ENCODE measurements around the gene VARS1.

Gene VARS1

DNA sequence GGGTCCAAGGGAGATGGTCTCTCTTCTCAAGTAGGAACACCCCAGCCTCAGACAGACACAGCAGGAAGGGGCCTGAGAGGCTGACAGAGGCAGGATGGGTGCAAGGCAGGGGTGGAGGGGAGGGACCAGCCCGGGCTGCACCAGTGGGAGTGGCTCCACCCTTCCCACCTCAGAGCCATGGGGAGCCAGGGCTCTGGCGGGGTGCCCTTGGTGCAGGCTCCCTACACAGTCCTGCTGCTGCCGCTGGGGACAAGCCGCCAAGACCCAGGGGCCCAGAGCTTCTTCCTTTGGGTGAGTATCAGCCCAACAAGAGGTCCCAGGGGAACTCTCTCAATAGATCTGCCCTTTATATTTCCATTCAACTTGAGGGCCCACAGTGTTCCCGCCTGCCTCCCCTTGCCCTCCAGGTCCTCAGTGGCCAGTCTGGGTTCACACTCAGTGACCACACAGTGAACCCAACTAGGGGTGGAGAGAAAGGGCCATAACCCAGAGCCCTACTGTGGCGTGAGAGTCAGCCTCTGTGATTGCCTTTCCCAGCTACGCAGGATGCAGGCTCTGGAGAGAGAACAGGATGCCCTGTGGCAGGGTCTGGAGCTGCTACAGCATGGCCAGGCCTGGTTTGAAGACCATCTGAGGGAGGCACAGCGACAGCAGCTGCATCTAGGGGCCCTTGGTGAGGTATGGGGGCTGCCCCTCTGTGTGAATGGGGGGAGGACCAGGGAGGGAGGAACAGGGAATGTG is 32.5 kb downstream of the VARS1 start:
- H3K36me3 ChIP-seq (ENCODE audit: control insufficient read depth, insufficient read depth, low read length): peaks cover 24% of the 10 kb centered on the region
- H3K4me1 ChIP-seq (ENCODE audit: control insufficient read depth, insufficient read depth, low read length): peaks cover 5% of the 10 kb centered on the region
- H3K9ac ChIP-seq (ENCODE audit: low read depth, low read length): no peak overlapping the region
- no peaks in the 10 kb centered on the region for H3K27me3 ChIP-seq (ENCODE audit: control insufficient read depth, insufficient read depth, low read length)
- H3K4me3 ChIP-seq (ENCODE audit: low read depth, low read length): no peak overlapping the region
- no peaks in the 10 kb centered on the region for H3K9me3 ChIP-seq (ENCODE audit: control insufficient read depth, insufficient read depth, low read length)

DNA sequence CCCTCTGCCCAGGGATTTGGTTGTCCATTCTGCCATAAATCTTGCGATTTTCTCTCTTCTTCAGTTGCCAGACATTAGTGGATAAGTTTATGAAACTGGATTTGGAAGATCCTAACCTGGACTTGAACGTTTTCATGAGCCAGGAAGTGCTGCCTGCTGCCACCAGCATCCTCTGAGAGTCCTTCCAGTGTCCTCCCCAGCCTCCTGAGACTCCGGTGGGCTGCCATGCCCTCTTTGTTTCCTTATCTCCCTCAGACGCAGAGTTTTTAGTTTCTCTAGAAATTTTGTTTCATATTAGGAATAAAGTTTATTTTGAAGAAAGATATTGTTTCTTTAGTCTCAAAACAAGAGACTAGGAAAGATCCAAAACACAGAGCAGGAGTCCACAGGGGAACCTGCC is 33.2 kb downstream of the VARS1 start, which contains the start of gene SAPCD1:
TSS of gene SAPCD1 (plus strand) at position 301 of the 400 bp plus-strand sequence. CDS start 399 bp downstream, outside the sequence.
- no peak within 1 kb of the TSS for H3K9ac ChIP-seq (ENCODE audit: low read depth, low read length)
- no peak within 1 kb of the TSS for H3K4me3 ChIP-seq (ENCODE audit: low read depth, low read length)
- H3K4me1 ChIP-seq (ENCODE audit: control insufficient read depth, insufficient read depth, low read length): peaks cover 5% of the 10 kb centered on the region
- H3K27me3 ChIP-seq (ENCODE audit: control insufficient read depth, insufficient read depth, low read length): no peaks in the 10 kb centered on the region
- no peaks in the 10 kb centered on the region for H3K9me3 ChIP-seq (ENCODE audit: control insufficient read depth, insufficient read depth, low read length)
- peaks cover 24% of the 10 kb centered on the region for H3K36me3 ChIP-seq (ENCODE audit: control insufficient read depth, insufficient read depth, low read length)

DNA sequence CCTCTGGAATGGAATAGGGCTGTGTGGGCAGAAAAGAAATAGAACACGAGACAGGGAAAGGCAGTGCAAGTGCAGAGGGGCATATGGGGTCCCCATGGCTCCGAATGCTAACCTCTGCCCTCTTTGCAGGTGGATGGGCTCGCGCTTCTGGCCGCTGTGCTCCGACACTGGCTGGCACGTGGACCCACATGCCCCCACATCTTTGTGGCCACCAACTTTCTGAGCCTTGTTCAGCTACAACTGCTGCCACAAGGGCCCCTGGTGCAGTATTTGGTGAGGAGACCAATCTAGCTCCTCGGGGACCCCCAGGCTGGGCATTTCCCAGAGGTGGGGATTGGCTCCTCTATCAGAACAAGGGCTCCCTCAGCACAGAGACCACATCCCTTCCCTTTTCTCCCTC is 34.2 kb downstream of the VARS1 start:
- Histone ChIP-seq H3K4me3 (ENCODE audit: low read depth, low read length) (no peak overlapping the region), H3K27me3 (ENCODE audit: control insufficient read depth, insufficient read depth, low read length) (no peaks in the 10 kb centered on the region), H3K4me1 (ENCODE audit: control insufficient read depth, insufficient read depth, low read length) (peaks cover 5% of the 10 kb centered on the region), H3K9ac (ENCODE audit: low read depth, low read length) (no peak overlapping the region), H3K36me3 (ENCODE audit: control insufficient read depth, insufficient read depth, low read length) (peaks cover 24% of the 10 kb centered on the region), H3K9me3 (ENCODE audit: control insufficient read depth, insufficient read depth, low read length) (no peaks in the 10 kb centered on the region)

DNA sequence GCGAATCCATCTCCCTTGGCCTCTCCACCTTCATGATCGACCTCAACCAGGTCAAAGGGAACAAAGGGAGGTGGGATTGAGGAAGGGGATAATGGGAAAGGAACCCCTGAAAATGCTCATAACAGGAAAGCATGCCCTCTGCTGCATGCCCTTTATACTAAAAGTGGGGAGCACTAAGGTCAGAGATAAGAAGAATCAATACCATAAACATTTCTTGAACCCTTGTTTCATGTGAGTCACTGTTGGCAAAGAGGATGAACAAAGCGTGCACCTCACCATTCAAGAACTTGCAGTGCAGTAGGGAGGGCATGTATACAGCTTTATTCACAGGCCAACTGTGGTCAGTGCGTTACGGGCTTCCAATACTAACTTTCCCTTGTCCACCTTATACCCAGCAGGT is 34.8 kb downstream of the VARS1 start:
- H3K4me1 ChIP-seq (ENCODE audit: control insufficient read depth, insufficient read depth, low read length): peaks cover 5% of the 10 kb centered on the region
- no peaks in the 10 kb centered on the region for H3K9me3 ChIP-seq (ENCODE audit: control insufficient read depth, insufficient read depth, low read length)
- H3K27me3 ChIP-seq (ENCODE audit: control insufficient read depth, insufficient read depth, low read length): no peaks in the 10 kb centered on the region
- H3K9ac ChIP-seq (ENCODE audit: low read depth, low read length): no peak overlapping the region
- peaks cover 24% of the 10 kb centered on the region for H3K36me3 ChIP-seq (ENCODE audit: control insufficient read depth, insufficient read depth, low read length)
- H3K4me3 ChIP-seq (ENCODE audit: low read depth, low read length): no peak overlapping the region

DNA sequence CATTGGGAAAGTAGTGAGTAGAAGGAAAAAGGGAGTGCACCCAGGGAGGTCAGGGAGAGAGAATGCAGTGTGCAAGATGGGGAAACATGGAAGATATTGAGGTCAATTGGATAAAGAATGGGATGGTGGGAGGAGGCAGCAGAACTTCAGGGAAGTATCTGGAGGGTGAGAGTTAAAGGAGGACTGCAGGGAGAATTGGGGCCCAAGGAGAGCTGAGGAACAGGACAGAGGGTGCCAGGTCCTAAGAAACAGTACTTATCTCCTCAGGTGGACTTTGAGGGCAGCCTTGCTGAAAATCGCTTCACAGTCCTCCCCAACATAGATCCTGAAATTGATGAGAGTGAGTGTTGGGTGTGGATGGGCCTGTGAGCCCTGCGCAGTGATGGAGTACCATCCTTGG is 37.3 kb downstream of the VARS1 start:
- no peak overlapping the region for H3K4me3 ChIP-seq (ENCODE audit: low read depth, low read length)

DNA sequence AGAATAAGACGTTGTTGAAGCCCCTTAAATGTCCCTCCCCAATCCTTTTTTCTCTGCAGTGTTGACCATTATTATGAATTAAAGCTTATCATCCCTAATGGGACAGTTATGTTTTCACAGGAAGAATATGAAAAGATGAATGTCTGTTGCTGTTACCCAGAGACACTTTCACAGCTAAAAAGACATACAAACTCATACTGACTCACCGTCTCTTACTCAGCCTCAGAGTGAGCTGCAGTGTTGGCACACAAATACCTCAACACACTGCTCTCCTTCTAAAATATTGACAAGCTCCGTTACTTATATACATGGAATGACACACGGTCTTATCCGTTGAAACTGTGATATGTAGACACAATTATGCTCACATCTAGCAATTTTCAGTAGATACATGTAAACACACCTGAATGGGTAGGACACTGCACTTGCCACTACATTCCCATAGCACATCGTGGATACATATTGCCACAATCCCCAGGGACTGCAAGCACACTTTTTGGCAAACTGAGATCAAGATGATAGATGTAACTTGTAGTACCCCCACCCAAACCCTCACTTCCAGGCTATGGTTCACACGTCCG is 42.7 kb downstream of the VARS1 start:
- Histone ChIP-seq H3K27me3 (ENCODE audit: control insufficient read depth, insufficient read depth, low read length) (no peaks in the 10 kb centered on the region), H3K4me1 (ENCODE audit: control insufficient read depth, insufficient read depth, low read length) (no peaks in the 10 kb centered on the region), H3K9me3 (ENCODE audit: control insufficient read depth, insufficient read depth, low read length) (no peaks in the 10 kb centered on the region), H3K36me3 (ENCODE audit: control insufficient read depth, insufficient read depth, low read length) (no peaks in the 10 kb centered on the region), H3K9ac (ENCODE audit: low read depth, low read length) (no peak overlapping the region), H3K4me3 (ENCODE audit: low read depth, low read length) (no peak overlapping the region)

More for the DNA sequence above, 37.3 kb downstream of the VARS1 start:
- Histone ChIP-seq H3K9me3 (ENCODE audit: control insufficient read depth, insufficient read depth, low read length) (no peaks in the 10 kb centered on the region), H3K27me3 (ENCODE audit: control insufficient read depth, insufficient read depth, low read length) (no peaks in the 10 kb centered on the region), H3K36me3 (ENCODE audit: control insufficient read depth, insufficient read depth, low read length) (peaks cover 24% of the 10 kb centered on the region), H3K4me1 (ENCODE audit: control insufficient read depth, insufficient read depth, low read length) (peaks cover 2% of the 10 kb centered on the region), H3K9ac (ENCODE audit: low read depth, low read length) (no peak overlapping the region)

DNA sequence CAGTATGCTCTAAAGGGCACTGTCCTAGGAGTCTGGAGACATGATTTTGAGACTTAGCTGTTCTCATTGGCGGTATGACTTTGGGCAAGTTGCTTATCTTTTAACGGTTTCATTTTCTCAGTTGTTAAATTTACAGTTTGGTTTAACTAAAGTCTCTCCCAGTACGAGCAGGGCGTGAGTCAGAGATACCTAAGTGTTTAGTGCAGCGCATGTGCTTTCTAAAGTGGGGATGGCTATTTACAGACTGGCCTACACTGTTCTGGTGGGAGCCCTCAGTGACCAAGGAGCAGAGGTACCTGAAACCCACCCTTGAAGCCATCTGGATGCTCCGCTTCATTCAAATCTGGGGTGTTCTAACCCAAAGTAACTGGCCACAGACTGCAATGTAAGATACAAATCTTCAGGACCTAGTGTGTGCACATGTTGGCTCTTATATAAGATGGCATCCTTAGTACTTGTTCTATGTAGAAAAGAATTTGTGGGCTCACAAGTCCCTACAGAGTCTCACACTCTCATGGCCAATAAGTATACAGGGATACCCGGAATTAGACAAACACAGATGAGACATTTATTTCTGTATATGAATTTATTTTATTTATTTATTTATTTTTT is 45.0 kb downstream of the VARS1 start:
- no peaks in the 10 kb centered on the region for H3K27me3 ChIP-seq (ENCODE audit: control insufficient read depth, insufficient read depth, low read length)
- H3K9me3 ChIP-seq (ENCODE audit: control insufficient read depth, insufficient read depth, low read length): no peaks in the 10 kb centered on the region
- no peaks in the 10 kb centered on the region for H3K36me3 ChIP-seq (ENCODE audit: control insufficient read depth, insufficient read depth, low read length)
- H3K4me1 ChIP-seq (ENCODE audit: control insufficient read depth, insufficient read depth, low read length): no peaks in the 10 kb centered on the region
- no peak overlapping the region for H3K9ac ChIP-seq (ENCODE audit: low read depth, low read length)
- no peak overlapping the region for H3K4me3 ChIP-seq (ENCODE audit: low read depth, low read length)

DNA sequence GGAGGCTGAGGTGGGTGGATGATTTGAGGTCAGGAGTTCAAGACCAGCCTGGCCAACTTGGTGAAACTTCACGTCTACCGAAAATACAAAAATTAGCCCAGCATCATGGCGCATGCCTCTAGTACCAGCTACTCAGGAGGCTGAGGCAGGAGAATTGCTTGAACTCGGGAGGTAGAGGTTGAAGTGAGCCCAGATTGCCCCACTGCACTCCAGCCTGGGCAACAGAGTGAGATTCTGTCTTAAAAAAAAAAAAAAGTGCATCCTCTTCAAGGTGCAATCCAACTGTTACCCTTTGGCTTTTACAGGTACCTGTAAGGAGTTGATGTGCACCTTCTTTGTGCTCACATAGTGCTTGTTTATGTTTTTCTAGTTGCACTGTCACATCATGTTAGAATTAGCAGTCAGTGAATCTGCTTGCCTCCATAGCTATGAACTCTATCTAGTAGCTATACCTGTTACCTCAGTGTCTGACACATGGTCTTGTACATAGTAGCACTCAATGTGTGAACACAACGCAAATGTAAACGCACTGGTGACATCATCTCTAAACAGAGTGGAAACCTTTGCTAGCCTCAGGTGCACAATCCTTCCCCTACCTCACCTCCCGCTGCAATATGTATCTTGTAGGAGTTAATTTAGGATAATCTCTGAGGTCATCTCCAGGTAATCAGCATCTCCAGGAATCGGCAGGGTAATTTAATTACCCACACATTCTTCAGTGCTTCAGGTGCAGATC is 46.1 kb downstream of the VARS1 start:
- H3K9ac ChIP-seq (ENCODE audit: low read depth, low read length): no peak overlapping the region
- no peak overlapping the region for H3K4me3 ChIP-seq (ENCODE audit: low read depth, low read length)
- H3K36me3 ChIP-seq (ENCODE audit: control insufficient read depth, insufficient read depth, low read length): no peaks in the 10 kb centered on the region
- no peaks in the 10 kb centered on the region for H3K27me3 ChIP-seq (ENCODE audit: control insufficient read depth, insufficient read depth, low read length)
- H3K9me3 ChIP-seq (ENCODE audit: control insufficient read depth, insufficient read depth, low read length): no peaks in the 10 kb centered on the region
- H3K4me1 ChIP-seq (ENCODE audit: control insufficient read depth, insufficient read depth, low read length): no peaks in the 10 kb centered on the region

All from iPS-15b (cell line).